A673 (cell line): Measurements from ENCODE around the gene LINGO1. TPM values are rescaled to one million over a fixed set of nuclear protein-coding genes. Genes with fewer than 3 reads are reported as not detected.

Experiments
- BruUV-seq: library from RNA; stranded (reverse); fragments of 400-500 nt; replicated peaks from 2 replicates; lab custom pipeline; 2021; lab: Mats Ljungman, UMichigan
- CTCF ChIA-PET: fragments of 300-600 bp; sonication (Branson Sonifier 250); formaldehyde crosslinking; loops from one replicate; lab custom pipeline; 2022; ENCODE audit warnings: antibody characterized with exemption; lab: Charles Lee
- POLR2A ChIA-PET: fragments of 300-600 bp; sonication (Branson Sonifier 250); formaldehyde crosslinking; loops from one replicate; lab custom pipeline; 2022; ENCODE audit warnings: antibody characterized with exemption; ENCODE audit not compliant: low non-redundant PET; lab: Charles Lee
- DNase-seq: peaks from one replicate; pipeline ENCODE4 v3.0.0-alpha.2; 2015; ENCODE audit warnings: low spot score
- H3K27ac ChIP-seq: fragments of 200-600 bp; sonication (generic); 2 replicates; pipeline ENCODE4 v1.5.1; 2016; ENCODE audit warnings: mixed run types, low read depth, mild to moderate bottlenecking, mixed read lengths, antibody characterized with exemption, low read length; ENCODE audit not compliant: poor library complexity, severe bottlenecking
- H3K27me3 ChIP-seq: fragments of 200-600 bp; sonication (generic); replicated peaks from 2 replicates; pipeline ENCODE4 v1.6.1; 2017; ENCODE audit warnings: mixed run types, low read depth, mild to moderate bottlenecking, mixed read lengths, antibody characterized with exemption, low read length; ENCODE audit not compliant: insufficient read depth, poor library complexity
- H3K36me3 ChIP-seq: fragments of 200-600 bp; sonication (generic); 2 replicates; pipeline ENCODE4 v1.6.1; 2016; ENCODE audit warnings: mixed run types, mild to moderate bottlenecking, mixed read lengths, antibody characterized with exemption, low read length; ENCODE audit not compliant: insufficient read depth, poor library complexity, severe bottlenecking
- H3K4me1 ChIP-seq: fragments of 200-600 bp; sonication (generic); 2 replicates; pipeline ENCODE4 v1.6.1; 2017; ENCODE audit warnings: mixed run types, mild to moderate bottlenecking, mixed read lengths, antibody characterized with exemption, low read length; ENCODE audit not compliant: insufficient read depth, poor library complexity, severe bottlenecking
- H3K4me3 ChIP-seq: fragments of 200-600 bp; sonication (generic); 2 replicates; pipeline ENCODE4 v1.5.1; 2016; ENCODE audit warnings: low read depth, mixed run types, mild to moderate bottlenecking, mixed read lengths, low read length; ENCODE audit not compliant: poor library complexity, severe bottlenecking
- H3K9me3 ChIP-seq: fragments of 200-600 bp; sonication (generic); 2 replicates; pipeline ENCODE4 v1.6.1; 2016; ENCODE audit warnings: mixed run types, low read depth, mild to moderate bottlenecking, mixed read lengths, antibody characterized with exemption, low read length; ENCODE audit not compliant: poor library complexity, severe bottlenecking
- CTCF ChIP-seq: fragments of 300-800, 200-600 bp; sonication (generic); conservative IDR thresholded peaks from 2 replicates; pipeline ENCODE4 v1.5.1; 2017; ENCODE audit warnings: low read depth, mild to moderate bottlenecking, antibody characterized with exemption, low read length, moderate library complexity, mixed read lengths
- EZH2 ChIP-seq: fragments of 200-600 bp; sonication (generic); IDR thresholded peaks from 2 replicates; pipeline ENCODE4 v1.6.1; 2017; ENCODE audit warnings: borderline replicate concordance, low read depth, mild to moderate bottlenecking, mixed read lengths, antibody characterized with exemption, low read length; ENCODE audit not compliant: poor library complexity, severe bottlenecking
- intact Hi-C: fragments of 100-400 bp; cut with micrococcal nuclease; formaldehyde crosslinking; loops from one replicate; pipeline ENCODE4 v1.10.0; 2022; ENCODE audit not compliant: unreplicated experiment
- total RNA-seq: library from RNA; stranded (reverse); gene quantifications from 2 replicates; pipeline ENCODE4 v1.2.3, GENCODE V29; 2021

Gene LINGO1
- total RNA-seq, 1 experiment from 2014 or later: 93.7 TPM

DNA sequence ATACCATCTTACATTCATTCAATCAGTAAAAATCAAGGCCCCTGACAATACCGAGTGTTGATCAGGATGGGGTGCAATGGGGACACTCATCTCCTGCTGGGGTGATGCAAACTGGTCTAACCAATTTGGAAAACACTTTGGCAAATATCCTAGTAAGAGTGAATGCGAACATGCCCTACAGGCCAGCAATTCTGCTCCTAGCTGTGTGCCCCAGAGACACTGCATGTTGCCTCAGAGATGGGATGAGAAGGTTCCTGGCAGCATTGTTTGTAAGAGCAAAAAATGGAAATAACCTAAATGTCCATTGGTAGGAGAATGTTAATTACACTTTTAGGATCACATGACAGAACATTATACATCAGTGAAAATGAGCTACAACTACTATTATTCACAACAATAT, 4.7 kb downstream of the LINGO1 start:
- ChIA-PET POLR2A (no interaction called here), CTCF (interaction anchor here (0.5 kb wide), 1 partner anchor 118 kb away, joined by 4 read pairs; no protein-coding TSS in a partner anchor)
- no peak for DNase-seq
- intact Hi-C loops: no loop called here
- no peaks in the 10 kb centered on the region for H3K9me3 ChIP-seq
- no TSS peak for BruUV-seq
- H3K27me3 ChIP-seq: no peaks in the 10 kb centered on the region
- TF ChIP-seq CTCF (no peak), EZH2 (no peak)
- H3K4me1 ChIP-seq: peaks cover 66% of the 10 kb centered on the region
- peak overlapping the region; percentile 39 for H3K27ac ChIP-seq
- H3K36me3 ChIP-seq: no peaks in the 10 kb centered on the region
- H3K4me3 ChIP-seq: no peak overlapping the region

GRCh38 chr15:77627581-77627980, 5.1 kb downstream of the LINGO1 start:
- TF ChIP-seq EZH2: no peak
- no peak for TF ChIP-seq CTCF

GRCh38 chr15:77627067-77627466, 5.6 kb downstream of the LINGO1 start:
- POLR2A ChIA-PET: interaction anchor here (0.7 kb wide), 1 partner anchor 18 kb away, joined by 3 read pairs; no protein-coding TSS in a partner anchor

More at GRCh38 chr15:77627581-77627980, 5.1 kb downstream of the LINGO1 start:
- Histone ChIP-seq H3K4me1 (peaks cover 70% of the 10 kb centered on the region), H3K4me3 (no peak overlapping the region), H3K9me3 (no peaks in the 10 kb centered on the region), H3K27ac (peak overlapping the region; percentile 39), H3K27me3 (no peaks in the 10 kb centered on the region), H3K36me3 (no peaks in the 10 kb centered on the region)
- CTCF ChIA-PET: no interaction called here
- POLR2A ChIA-PET: interaction anchor here (0.7 kb wide), 1 partner anchor 18 kb away, joined by 3 read pairs; no protein-coding TSS in a partner anchor
- BruUV-seq: no TSS peak
- intact Hi-C loops: no loop called here
- no peak for DNase-seq

More at GRCh38 chr15:77627067-77627466, 5.6 kb downstream of the LINGO1 start:
- H3K4me3 ChIP-seq: no peak overlapping the region
- TF ChIP-seq EZH2: no peak
- no peak for TF ChIP-seq CTCF
- intact Hi-C loops: no loop called here
- no peaks in the 10 kb centered on the region for H3K27me3 ChIP-seq
- no peak for DNase-seq
- CTCF ChIA-PET: interaction anchor here (0.8 kb wide), 1 partner anchor 8 kb away, joined by 5 read pairs; no protein-coding TSS in a partner anchor
- H3K9me3 ChIP-seq: no peaks in the 10 kb centered on the region
- BruUV-seq: no TSS peak
- H3K36me3 ChIP-seq: no peaks in the 10 kb centered on the region
- peak overlapping the region; percentile 39 for H3K27ac ChIP-seq
- peaks cover 75% of the 10 kb centered on the region for H3K4me1 ChIP-seq
